HG03520 (cell line): ENCODE data around the gene BCORL1.

Experiments
- ATAC-seq: cut with Tn5 transposase; IDR thresholded peaks from one replicate; pipeline ENCODE4 v1.9.1; 2021; ENCODE audit warnings: mild to moderate bottlenecking, moderate library complexity; ENCODE audit not compliant: unreplicated experiment

Gene BCORL1

GRCh38 chrX:129982300-129983251 lies at the start of gene BCORL1:
TSS of gene BCORL1 (plus strand) at chrX:129982635. CDS start at chrX:130005232, 22,597 bp downstream.
- peak; percentile 89 for ATAC-seq

- peak; percentile 13 for ATAC-seq
These were observed 49.6 kb upstream of the BCORL1 start for GRCh38 chrX:129932821-129933321.

GRCh38 chrX:129933700-129934099 lies 48.7 kb upstream of the BCORL1 start:
- ATAC-seq = no peak

- no peak for ATAC-seq
These were observed 48.0 kb upstream of the BCORL1 start for GRCh38 chrX:129934461-129934860.

GRCh38 chrX:129934952-129935351 lies 47.5 kb upstream of the BCORL1 start:
- ATAC-seq = no peak

- ATAC-seq = no peak
These were observed 44.4 kb upstream of the BCORL1 start for GRCh38 chrX:129938081-129938480.

GRCh38 chrX:129939986-129940385 lies 42.4 kb upstream of the BCORL1 start:
- no peak for ATAC-seq

- no peak for ATAC-seq
These were observed 41.7 kb upstream of the BCORL1 start for GRCh38 chrX:129940721-129941120.

- ATAC-seq = no peak
These were observed 37.3 kb upstream of the BCORL1 start for GRCh38 chrX:129945131-129945530.

- no peak for ATAC-seq
These were observed 29.1 kb upstream of the BCORL1 start for GRCh38 chrX:129953334-129953648.

- no peak for ATAC-seq
These were observed 28.6 kb upstream of the BCORL1 start for GRCh38 chrX:129953881-129954280.

GRCh38 chrX:129954804-129955203 lies 27.6 kb upstream of the BCORL1 start:
- no peak for ATAC-seq

- no peak for ATAC-seq
These were observed 26.8 kb upstream of the BCORL1 start for GRCh38 chrX:129955682-129956081.

GRCh38 chrX:129956145-129956544 lies 26.3 kb upstream of the BCORL1 start:
- ATAC-seq = no peak

- no peak for ATAC-seq
These were observed 25.7 kb upstream of the BCORL1 start for GRCh38 chrX:129956765-129957164.

GRCh38 chrX:129957241-129958082 lies 25.0 kb upstream of the BCORL1 start:
- peak; percentile 53 for ATAC-seq

GRCh38 chrX:129958083-129958465 lies 24.4 kb upstream of the BCORL1 start:
- ATAC-seq = no peak

GRCh38 chrX:129958814-129959492 lies 23.5 kb upstream of the BCORL1 start:
- ATAC-seq = no peak

GRCh38 chrX:129959493-129959832 lies 23.0 kb upstream of the BCORL1 start:
- ATAC-seq = no peak

GRCh38 chrX:129961180-129962083 lies 21.0 kb upstream of the BCORL1 start:
- peak; percentile 90 for ATAC-seq
